ENCODE data around the gene ITPKA. TPM values are rescaled to one million over a fixed set of nuclear protein-coding genes. Genes with fewer than 3 reads are reported as not detected.

The ITPKA gene
- total and polyA plus RNA-seq, 2 of the 13 experiments (the other 11 are each of a cell fraction or from before 2014, with no cell fraction given), result 13.2 to 41.3 TPM

DNA sequence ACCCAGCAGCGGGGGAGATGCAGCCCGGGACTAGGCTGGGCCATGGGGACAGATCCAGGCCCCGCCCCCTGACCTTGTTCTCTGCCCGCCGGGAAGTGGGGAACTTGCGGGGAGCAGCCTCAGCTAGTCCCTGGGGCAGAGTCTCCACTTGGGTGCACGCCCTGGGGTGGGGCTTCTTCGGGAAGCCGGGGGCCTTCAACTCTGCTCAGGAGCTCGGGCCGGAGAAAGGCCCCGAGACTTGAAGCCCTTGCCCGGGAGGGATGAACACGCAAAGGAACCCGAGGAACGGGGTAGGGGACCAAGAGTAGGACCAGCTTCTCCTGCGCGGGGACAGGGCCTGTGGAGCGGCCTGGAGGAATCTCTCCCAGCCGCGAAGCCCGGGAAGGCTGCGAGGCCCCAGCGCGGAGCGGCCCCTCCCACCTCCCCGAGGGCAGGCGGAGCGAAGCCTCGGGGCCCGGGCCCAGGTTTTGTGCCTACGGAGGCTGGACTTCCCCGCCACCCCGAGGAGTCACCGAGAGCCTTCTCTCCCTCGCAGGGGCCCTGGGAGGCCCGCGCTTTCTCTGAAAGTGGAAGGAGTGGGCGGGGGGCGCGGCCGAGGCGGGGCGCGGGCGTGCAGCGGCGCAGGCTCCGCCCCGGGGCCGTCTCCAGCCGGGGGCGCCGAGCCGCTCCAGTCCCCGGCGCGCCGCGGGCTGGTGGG, at the start of gene ITPKA (continued):
- TF ChIP-seq, protein P1, sequence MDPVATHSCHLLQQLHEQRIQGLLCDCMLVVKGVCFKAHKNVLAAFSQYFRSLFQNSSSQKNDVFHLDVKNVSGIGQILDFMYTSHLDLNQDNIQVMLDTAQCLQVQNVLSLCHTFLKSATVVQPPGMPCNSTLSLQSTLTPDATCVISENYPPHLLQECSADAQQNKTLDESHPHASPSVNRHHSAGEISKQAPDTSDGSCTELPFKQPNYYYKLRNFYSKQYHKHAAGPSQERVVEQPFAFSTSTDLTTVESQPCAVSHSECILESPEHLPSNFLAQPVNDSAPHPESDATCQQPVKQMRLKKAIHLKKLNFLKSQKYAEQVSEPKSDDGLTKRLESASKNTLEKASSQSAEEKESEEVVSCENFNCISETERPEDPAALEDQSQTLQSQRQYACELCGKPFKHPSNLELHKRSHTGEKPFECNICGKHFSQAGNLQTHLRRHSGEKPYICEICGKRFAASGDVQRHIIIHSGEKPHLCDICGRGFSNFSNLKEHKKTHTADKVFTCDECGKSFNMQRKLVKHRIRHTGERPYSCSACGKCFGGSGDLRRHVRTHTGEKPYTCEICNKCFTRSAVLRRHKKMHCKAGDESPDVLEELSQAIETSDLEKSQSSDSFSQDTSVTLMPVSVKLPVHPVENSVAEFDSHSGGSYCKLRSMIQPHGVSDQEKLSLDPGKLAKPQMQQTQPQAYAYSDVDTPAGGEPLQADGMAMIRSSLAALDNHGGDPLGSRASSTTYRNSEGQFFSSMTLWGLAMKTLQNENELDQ (CRISPR knock-in tag; IDR thresholded peaks at IDR 0.05; ENCODE audit: borderline replicate concordance), result no peak
- TF ChIP-seq ZNF460 (CRISPR knock-in tag; IDR thresholded peaks at IDR 0.05; ENCODE audit: borderline replicate concordance), result no peak
- no peak for TF ChIP-seq ZNF530 (CRISPR knock-in tag; IDR thresholded peaks at IDR 0.05; ENCODE audit: low read depth)
- TF ChIP-seq, protein P2, sequence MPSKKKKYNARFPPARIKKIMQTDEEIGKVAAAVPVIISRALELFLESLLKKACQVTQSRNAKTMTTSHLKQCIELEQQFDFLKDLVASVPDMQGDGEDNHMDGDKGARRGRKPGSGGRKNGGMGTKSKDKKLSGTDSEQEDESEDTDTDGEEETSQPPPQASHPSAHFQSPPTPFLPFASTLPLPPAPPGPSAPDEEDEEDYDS (CRISPR knock-in tag; IDR thresholded peaks at IDR 0.05), result no peak; the same call in 1 of the 2 replicates
- TF ChIP-seq ZNF615 (CRISPR knock-in tag; IDR thresholded peaks at IDR 0.05; ENCODE audit: borderline replicate concordance), result peak; percentile 61; the same call in 1 of the 2 replicates
- TF ChIP-seq HDAC6 (IDR thresholded peaks at IDR 0.05; ENCODE audit: low read depth, low read length), result no peak
- no peak for TF ChIP-seq YEATS2 (CRISPR knock-in tag; IDR thresholded peaks at IDR 0.05; ENCODE audit: borderline replicate concordance)
- no peak for TF ChIP-seq ZNF567 (CRISPR knock-in tag; IDR thresholded peaks at IDR 0.05; ENCODE audit: borderline replicate concordance)
- TF ChIP-seq WIZ (CRISPR knock-in tag; IDR thresholded peaks at IDR 0.05), result no peak
- TF ChIP-seq, protein P3, sequence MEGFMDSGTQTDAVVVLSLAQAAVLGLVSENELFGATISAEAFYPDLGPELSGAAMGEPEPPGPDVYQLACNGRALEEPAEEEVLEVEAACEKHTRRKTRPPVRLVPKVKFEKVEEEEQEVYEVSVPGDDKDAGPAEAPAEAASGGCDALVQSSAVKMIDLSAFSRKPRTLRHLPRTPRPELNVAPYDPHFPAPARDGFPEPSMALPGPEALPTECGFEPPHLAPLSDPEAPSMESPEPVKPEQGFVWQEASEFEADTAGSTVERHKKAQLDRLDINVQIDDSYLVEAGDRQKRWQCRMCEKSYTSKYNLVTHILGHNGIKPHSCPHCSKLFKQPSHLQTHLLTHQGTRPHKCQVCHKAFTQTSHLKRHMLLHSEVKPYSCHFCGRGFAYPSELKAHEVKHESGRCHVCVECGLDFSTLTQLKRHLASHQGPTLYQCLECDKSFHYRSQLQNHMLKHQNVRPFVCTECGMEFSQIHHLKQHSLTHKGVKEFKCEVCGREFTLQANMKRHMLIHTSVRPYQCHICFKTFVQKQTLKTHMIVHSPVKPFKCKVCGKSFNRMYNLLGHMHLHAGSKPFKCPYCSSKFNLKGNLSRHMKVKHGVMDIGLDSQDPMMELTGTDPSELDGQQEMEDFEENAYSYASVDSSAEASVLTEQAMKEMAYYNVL (CRISPR knock-in tag; IDR thresholded peaks at IDR 0.05; ENCODE audit: borderline replicate concordance), result no peak
- TF ChIP-seq MED1 (CRISPR knock-in tag; IDR thresholded peaks at IDR 0.05), result no peak; the same call in 1 of the 2 replicates
- TF ChIP-seq, protein P4, sequence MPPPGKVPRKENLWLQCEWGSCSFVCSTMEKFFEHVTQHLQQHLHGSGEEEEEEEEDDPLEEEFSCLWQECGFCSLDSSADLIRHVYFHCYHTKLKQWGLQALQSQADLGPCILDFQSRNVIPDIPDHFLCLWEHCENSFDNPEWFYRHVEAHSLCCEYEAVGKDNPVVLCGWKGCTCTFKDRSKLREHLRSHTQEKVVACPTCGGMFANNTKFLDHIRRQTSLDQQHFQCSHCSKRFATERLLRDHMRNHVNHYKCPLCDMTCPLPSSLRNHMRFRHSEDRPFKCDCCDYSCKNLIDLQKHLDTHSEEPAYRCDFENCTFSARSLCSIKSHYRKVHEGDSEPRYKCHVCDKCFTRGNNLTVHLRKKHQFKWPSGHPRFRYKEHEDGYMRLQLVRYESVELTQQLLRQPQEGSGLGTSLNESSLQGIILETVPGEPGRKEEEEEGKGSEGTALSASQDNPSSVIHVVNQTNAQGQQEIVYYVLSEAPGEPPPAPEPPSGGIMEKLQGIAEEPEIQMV (CRISPR knock-in tag; IDR thresholded peaks at IDR 0.05; ENCODE audit: low read depth), result no peak
- TF ChIP-seq, protein P5, sequence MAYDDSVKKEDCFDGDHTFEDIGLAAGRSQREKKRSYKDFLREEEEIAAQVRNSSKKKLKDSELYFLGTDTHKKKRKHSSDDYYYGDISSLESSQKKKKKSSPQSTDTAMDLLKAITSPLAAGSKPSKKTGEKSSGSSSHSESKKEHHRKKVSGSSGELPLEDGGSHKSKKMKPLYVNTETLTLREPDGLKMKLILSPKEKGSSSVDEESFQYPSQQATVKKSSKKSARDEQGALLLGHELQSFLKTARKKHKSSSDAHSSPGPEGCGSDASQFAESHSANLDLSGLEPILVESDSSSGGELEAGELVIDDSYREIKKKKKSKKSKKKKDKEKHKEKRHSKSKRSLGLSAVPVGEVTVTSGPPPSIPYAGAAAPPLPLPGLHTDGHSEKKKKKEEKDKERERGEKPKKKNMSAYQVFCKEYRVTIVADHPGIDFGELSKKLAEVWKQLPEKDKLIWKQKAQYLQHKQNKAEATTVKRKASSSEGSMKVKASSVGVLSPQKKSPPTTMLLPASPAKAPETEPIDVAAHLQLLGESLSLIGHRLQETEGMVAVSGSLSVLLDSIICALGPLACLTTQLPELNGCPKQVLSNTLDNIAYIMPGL (CRISPR knock-in tag; IDR thresholded peaks at IDR 0.05; ENCODE audit: borderline replicate concordance in 1 of 2, low read depth in 1 of 2), result peak; percentile 73 to 78; a peak in 1 of 4 replicates
- TF ChIP-seq XBP1 (CRISPR knock-in tag; IDR thresholded peaks at IDR 0.05), result no peak
- TF ChIP-seq, protein P6, sequence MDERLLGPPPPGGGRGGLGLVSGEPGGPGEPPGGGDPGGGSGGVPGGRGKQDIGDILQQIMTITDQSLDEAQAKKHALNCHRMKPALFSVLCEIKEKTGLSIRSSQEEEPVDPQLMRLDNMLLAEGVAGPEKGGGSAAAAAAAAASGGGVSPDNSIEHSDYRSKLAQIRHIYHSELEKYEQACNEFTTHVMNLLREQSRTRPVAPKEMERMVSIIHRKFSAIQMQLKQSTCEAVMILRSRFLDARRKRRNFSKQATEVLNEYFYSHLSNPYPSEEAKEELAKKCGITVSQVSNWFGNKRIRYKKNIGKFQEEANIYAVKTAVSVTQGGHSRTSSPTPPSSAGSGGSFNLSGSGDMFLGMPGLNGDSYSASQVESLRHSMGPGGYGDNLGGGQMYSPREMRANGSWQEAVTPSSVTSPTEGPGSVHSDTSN (CRISPR knock-in tag; IDR thresholded peaks at IDR 0.05), result no peak
- no peak for TF ChIP-seq NFE2 (CRISPR knock-in tag; IDR thresholded peaks at IDR 0.05)
- no peak for TF ChIP-seq KLF9 (CRISPR knock-in tag; IDR thresholded peaks at IDR 0.05; ENCODE audit: low read depth)
